ENCODE results near the gene FEM1B.

Gene FEM1B

DNA sequence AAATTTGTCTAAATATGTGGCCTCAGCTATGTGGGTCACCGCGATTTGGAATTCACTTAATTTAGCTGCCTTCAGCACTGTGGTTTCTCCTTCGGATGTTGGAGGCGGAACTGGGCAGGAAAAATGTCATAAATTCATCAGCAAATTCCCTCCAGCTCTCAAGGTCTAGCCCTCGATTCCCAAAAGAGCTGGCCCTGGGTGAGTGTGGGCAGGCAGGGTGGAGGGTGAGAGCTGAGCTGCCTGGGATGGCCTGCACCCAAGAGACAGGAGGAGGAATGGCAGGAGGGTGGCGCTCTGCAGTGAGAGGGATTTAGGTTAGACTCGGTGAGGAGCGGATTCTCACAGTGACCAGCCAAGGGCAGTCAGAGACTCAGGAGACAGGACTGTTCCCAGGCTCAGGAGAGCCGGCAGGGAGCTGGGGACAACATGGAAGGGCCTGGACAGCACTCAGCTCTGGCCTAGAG, 57.1 kb downstream of the FEM1B start:
- Histone ChIP-seq H3K27ac (replicated peaks) (no peak overlapping the region), H3K4me3 (replicated peaks; ENCODE audit: insufficient read depth, low read length) (no peak overlapping the region), H3K27me3 (ENCODE audit: insufficient read depth, poor library complexity, severe bottlenecking) (no peaks in the 10 kb centered on the region)
- DNase-seq (ENCODE audit: low read depth in 1 of 2, low spot score in 1 of 2), result no peak
- TF ChIP-seq SPI1 (IDR thresholded peaks at IDR 0.05; ENCODE audit: borderline replicate concordance, low read depth) (no peak), POLR2AphosphoS5 (IDR thresholded peaks at IDR 0.05; ENCODE audit: low read depth) (no peak), GABPA (IDR thresholded peaks at IDR 0.05; ENCODE audit: low read depth) (no peak)
- TF ChIP-seq, protein P1, sequence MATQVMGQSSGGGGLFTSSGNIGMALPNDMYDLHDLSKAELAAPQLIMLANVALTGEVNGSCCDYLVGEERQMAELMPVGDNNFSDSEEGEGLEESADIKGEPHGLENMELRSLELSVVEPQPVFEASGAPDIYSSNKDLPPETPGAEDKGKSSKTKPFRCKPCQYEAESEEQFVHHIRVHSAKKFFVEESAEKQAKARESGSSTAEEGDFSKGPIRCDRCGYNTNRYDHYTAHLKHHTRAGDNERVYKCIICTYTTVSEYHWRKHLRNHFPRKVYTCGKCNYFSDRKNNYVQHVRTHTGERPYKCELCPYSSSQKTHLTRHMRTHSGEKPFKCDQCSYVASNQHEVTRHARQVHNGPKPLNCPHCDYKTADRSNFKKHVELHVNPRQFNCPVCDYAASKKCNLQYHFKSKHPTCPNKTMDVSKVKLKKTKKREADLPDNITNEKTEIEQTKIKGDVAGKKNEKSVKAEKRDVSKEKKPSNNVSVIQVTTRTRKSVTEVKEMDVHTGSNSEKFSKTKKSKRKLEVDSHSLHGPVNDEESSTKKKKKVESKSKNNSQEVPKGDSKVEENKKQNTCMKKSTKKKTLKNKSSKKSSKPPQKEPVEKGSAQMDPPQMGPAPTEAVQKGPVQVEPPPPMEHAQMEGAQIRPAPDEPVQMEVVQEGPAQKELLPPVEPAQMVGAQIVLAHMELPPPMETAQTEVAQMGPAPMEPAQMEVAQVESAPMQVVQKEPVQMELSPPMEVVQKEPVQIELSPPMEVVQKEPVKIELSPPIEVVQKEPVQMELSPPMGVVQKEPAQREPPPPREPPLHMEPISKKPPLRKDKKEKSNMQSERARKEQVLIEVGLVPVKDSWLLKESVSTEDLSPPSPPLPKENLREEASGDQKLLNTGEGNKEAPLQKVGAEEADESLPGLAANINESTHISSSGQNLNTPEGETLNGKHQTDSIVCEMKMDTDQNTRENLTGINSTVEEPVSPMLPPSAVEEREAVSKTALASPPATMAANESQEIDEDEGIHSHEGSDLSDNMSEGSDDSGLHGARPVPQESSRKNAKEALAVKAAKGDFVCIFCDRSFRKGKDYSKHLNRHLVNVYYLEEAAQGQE (IDR thresholded peaks at IDR 0.05; ENCODE audit: insufficient replicate concordance, low read depth), result no peak
- TF ChIP-seq, protein P2, sequence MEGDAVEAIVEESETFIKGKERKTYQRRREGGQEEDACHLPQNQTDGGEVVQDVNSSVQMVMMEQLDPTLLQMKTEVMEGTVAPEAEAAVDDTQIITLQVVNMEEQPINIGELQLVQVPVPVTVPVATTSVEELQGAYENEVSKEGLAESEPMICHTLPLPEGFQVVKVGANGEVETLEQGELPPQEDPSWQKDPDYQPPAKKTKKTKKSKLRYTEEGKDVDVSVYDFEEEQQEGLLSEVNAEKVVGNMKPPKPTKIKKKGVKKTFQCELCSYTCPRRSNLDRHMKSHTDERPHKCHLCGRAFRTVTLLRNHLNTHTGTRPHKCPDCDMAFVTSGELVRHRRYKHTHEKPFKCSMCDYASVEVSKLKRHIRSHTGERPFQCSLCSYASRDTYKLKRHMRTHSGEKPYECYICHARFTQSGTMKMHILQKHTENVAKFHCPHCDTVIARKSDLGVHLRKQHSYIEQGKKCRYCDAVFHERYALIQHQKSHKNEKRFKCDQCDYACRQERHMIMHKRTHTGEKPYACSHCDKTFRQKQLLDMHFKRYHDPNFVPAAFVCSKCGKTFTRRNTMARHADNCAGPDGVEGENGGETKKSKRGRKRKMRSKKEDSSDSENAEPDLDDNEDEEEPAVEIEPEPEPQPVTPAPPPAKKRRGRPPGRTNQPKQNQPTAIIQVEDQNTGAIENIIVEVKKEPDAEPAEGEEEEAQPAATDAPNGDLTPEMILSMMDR (IDR thresholded peaks at IDR 0.05; ENCODE audit: insufficient read depth, low read length), result no peak

DNA sequence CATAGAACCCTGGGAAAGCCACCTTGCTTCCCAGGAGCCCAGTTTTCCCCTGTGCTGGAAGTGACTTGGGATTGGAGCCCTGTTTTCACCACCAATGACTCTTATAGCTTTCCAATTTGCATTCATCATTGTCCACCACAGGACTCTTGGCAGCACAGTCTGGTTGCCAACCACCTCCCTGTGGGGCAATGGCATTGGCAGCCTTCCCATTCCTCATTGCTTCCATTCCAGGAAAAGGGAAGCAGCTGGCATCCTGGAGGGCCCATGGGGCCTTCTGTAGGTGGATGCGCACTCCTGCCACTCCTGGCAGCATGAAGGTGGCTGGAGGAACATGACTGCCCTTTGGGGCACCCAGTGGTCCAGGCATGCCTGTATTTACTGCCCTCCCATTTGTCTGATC, 57.7 kb downstream of the FEM1B start:
- H3K27me3 ChIP-seq (ENCODE audit: insufficient read depth, poor library complexity, severe bottlenecking), result no peaks in the 10 kb centered on the region
- TF ChIP-seq SPI1 (IDR thresholded peaks at IDR 0.05; ENCODE audit: borderline replicate concordance, low read depth) (no peak), POLR2AphosphoS5 (IDR thresholded peaks at IDR 0.05; ENCODE audit: low read depth) (no peak), GABPA (IDR thresholded peaks at IDR 0.05; ENCODE audit: low read depth) (no peak)
- TF ChIP-seq, protein P2 (IDR thresholded peaks at IDR 0.05; ENCODE audit: insufficient read depth, low read length), result no peak
- TF ChIP-seq, protein P1 (IDR thresholded peaks at IDR 0.05; ENCODE audit: insufficient replicate concordance, low read depth), result no peak
- no peak for DNase-seq (ENCODE audit: low read depth in 1 of 2, low spot score in 1 of 2)
- no peak overlapping the region for H3K4me3 ChIP-seq (replicated peaks; ENCODE audit: insufficient read depth, low read length)
- H3K27ac ChIP-seq (replicated peaks), result no peak overlapping the region

DNA sequence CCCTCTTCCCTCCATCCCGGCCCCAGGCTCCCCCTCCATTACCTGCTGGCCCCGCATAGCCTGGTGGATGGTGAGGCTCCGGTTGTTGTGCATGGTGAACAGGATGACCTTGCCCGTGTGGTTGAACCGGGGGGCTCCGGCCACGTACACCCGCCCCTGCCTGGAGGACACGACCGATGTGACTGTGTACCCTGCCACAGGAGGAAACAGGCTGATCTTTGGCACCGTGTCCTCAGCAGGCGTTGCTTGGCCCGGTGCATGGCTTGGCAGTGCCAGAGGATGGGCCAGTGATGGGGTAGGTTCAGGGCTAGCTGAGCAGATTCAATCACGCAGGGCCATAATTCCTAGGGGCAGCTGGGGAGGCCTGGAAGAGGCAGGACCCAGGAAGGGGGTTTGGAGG, 58.1 kb downstream of the FEM1B start:
- Histone ChIP-seq H3K27me3 (ENCODE audit: insufficient read depth, poor library complexity, severe bottlenecking) (no peaks in the 10 kb centered on the region), H3K27ac (replicated peaks) (no peak overlapping the region), H3K4me3 (replicated peaks; ENCODE audit: insufficient read depth, low read length) (no peak overlapping the region)
- no peak for DNase-seq (ENCODE audit: low read depth in 1 of 2, low spot score in 1 of 2)
- TF ChIP-seq SPI1 (IDR thresholded peaks at IDR 0.05; ENCODE audit: borderline replicate concordance, low read depth) (no peak), GABPA (IDR thresholded peaks at IDR 0.05; ENCODE audit: low read depth) (no peak), POLR2AphosphoS5 (IDR thresholded peaks at IDR 0.05; ENCODE audit: low read depth) (no peak)
- TF ChIP-seq, protein P2 (IDR thresholded peaks at IDR 0.05; ENCODE audit: insufficient read depth, low read length), result no peak
- TF ChIP-seq, protein P1 (IDR thresholded peaks at IDR 0.05; ENCODE audit: insufficient replicate concordance, low read depth), result no peak
